HG03354 (cell line): Measurements from ENCODE around the gene KBTBD2.
A peak's percentile ranks its signal among the peaks of the same experiment; 100 is the strongest.
"Not testable (repeated sequence)": the region's sequence is repeated elsewhere in the genome, so short reads cannot be mapped to it uniquely, and the experiment has no call there.

Source experiments
- ATAC-seq: cut with Tn5 transposase; IDR thresholded peaks from one replicate; pipeline ENCODE4 v1.9.1; 2021; ENCODE audit warnings: mild to moderate bottlenecking; ENCODE audit not compliant: unreplicated experiment, poor library complexity, severe bottlenecking

The KBTBD2 gene

DNA sequence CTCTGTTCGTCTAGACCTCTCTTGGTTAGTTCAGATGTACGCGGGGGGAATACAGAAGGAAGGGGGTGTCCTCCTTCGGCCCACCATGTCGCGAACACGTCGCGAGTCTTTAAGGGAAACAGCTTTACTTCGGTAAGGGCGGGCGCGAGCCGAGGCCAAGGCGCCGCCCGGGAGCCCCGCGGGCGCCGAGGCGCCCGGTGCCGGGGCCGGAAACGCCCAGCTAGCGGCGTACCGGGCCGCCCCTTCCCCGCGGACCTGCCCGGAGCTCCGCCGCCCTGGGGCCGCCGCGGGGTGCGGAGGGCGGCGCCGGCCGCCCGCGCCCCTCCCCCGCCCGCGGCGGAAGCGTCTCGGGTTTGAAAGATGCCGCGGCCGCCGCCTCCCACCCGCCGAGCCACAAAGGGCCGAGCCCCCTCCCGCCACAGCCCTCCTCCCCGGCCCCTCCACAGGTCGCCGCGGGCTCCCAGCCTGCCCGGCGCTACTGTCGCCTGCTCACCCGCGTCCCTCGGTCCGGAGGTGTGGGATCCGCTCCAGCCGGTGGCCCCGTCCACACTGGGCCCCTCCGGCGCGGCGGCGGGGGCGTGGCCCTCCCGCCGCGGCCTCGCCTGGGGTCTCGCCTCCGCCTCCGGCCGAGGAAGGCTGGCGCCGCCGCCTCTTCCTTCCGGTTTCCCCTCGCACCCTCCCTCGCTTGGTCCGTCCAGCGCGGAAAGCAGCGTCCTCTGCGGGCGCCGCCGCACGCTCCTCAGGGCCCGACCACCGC, at the start of gene KBTBD2:
TSS of gene KBTBD2 (minus strand) at position 718 of the 757 bp plus-strand sequence. CDS start 12,156 bp downstream, outside the sequence.
- ATAC-seq: peak; percentile 63

GRCh38 chr7:32941181-32941580, 49.6 kb upstream of the KBTBD2 start:
- ATAC-seq: no peak

GRCh38 chr7:32937344-32938174, 46.0 kb upstream of the KBTBD2 start:
- ATAC-seq: no peak

DNA sequence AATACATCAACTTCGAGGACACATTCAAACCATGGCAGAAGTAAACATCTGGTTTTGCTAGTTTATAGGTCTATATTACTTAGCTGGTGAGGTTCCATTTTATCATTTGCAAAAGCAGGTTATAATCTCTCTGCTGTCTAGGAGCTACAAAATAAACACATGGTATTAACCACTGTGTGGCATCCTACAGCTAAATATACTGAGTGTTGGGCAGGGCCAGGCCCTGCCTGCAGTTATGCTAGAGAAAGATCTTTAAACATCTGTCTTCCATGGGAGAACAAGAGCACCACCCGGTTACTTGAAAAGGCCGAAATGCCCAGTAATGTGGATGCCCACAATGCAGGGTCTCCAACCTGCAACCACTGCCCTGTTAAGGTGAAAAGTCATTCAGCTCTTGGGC, 45.1 kb upstream of the KBTBD2 start:
- ATAC-seq: no peak

DNA sequence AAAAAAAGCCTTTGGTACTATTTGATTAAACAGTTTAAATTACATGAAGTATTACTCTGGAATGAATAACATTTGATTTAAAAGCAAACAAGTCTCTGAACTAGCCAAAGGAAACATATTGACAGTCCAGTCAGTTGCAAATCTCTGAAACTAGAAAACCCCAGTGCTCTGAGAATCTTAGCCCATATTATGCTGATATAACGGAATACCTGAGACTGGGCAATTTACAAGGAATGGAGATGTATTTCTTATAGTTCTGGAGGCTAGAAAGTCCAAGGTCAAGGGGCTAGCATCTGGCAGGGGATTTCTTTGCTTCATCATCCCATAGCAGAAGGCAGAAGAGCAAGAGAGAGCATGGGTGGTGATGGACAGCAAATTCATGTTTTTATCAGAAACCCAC, 44.0 kb upstream of the KBTBD2 start:
- ATAC-seq: no peak

DNA sequence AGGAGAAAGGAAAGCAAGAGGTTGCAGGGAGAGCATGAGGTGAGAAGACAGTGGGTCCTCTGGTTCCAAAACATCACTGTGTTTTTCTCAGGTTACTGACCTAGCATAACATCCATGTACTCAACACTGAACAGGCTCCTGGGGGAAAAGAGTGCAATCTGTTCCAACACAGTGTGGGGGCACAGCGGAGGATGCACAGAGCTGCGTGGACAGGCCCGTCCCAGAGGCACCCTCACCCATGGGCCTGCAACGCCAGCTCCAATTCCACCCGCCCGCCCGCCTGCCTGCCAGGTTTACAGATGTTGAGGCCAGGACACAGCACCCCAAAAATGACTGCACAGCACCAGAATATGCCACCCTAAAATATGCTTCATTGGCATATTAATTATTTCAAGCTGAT, 38.8 kb upstream of the KBTBD2 start:
- no peak for ATAC-seq

GRCh38 chr7:32929430-32930143, 38.0 kb upstream of the KBTBD2 start:
- ATAC-seq: no peak

- ATAC-seq: no peak
Measured at GRCh38 chr7:32928785-32929298, 37.3 kb upstream of the KBTBD2 start.

DNA sequence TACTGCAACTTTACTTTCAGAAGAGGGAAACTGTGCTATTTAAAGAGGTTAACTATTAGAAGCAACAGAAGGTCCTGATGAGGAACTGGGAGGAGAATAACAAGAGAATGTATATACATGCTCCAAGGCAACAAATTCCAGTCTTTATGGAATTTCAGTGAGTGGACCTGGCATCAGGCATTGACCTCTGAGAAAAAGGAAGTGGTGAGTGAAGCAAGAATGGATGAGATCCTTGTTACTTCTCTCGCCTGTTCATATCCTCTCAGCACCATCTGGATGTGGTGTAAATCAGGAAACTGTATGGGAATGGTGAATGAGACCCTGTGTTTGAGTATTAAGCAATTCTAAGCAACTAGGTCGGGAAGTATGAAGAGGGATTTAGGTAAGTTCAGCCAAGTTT, 30.3 kb upstream of the KBTBD2 start:
- no peak for ATAC-seq

GRCh38 chr7:32916994-32917393, 25.4 kb upstream of the KBTBD2 start:
- ATAC-seq: not testable (repeated sequence)

DNA sequence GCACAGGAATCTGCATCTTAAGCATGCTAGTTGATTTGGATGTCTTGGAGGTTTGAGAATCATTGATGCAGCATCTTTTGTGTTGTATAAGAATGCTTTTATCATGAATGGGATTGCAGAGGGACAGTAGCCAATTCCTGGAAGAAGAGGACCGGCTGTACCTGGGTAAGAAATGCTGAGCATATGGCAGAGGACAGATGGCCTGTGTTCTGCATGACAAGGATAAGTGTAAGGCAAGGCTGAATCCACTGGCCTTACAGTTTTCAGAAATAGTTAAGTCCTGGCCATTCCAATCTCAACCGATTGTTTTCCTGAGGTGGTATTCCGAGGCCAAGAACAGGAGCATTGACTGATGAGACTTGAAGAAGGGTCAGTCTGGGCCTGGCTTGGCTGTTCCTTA, 24.4 kb upstream of the KBTBD2 start:
- ATAC-seq: no peak

GRCh38 chr7:32915041-32915536, 23.5 kb upstream of the KBTBD2 start:
- no peak for ATAC-seq

GRCh38 chr7:32914184-32914583, 22.6 kb upstream of the KBTBD2 start:
- no peak for ATAC-seq

DNA sequence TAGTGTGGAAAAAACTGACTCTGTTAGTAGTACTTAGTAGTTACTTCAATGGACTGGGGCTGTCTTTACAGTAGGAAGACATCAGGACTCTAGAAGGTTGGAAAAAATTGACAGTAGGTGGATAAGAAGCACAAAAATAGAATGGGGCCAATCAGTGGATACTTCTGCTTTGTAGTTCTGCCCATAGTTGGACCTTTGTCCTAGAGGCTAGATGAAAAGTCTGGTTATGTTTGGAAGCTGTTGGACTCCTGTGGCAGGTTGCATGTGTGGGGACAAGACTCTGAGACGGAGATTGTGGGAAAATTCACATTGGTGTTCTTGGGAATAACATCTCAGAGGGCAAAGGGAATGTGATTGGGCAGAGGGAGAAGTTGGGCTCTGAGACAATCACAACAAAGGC, 18.6 kb upstream of the KBTBD2 start:
- no peak for ATAC-seq

GRCh38 chr7:32905175-32905662, 13.7 kb upstream of the KBTBD2 start:
- peak; percentile 82 for ATAC-seq

GRCh38 chr7:32901629-32902028, 10.1 kb upstream of the KBTBD2 start:
- no peak for ATAC-seq

DNA sequence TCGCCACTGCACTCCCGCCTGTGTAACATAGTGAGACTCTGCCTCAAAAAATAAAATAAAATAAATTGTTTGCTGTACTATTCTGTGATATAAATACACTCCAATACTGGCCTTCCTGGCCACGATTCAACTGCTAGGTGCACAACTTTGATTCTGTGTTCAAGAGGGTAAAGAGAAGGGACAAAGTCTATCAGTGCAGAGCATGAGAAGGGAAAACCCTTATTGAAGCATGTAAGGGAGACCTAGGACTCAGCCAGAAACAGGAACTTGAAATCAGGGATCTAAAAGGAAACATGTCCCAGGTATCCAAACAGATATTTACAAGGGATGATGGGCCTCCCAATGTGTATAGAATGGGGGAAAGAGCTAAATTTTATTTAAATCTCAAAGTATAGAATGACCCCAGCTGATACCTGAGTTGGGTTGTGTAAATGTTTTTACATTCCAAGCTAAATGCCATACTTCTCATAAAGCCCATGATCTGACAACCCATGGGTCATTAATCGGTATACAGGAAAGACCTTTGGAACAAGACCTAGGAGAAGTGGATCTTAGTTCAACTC, 9.0 kb upstream of the KBTBD2 start:
- no peak for ATAC-seq

DNA sequence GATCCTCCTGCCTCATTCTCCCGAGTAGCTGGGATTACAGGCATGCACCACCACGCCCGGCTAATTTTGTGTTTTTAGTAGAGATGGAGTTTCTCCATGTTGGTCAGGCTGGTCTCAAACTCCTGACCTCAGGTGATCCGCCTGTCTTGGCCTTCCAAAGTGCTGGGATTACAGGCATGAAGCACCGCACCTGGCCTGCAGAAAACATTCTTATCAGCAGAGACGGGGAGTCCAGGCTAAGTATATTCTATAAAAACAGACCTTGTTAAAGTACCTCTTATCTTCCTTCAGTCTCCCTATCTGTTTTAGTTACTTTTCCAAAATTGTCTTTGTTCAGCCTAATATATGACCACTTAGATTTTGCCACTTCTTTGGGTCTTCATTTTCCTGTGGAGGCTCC, 5.8 kb upstream of the KBTBD2 start:
- not testable (repeated sequence) for ATAC-seq

DNA sequence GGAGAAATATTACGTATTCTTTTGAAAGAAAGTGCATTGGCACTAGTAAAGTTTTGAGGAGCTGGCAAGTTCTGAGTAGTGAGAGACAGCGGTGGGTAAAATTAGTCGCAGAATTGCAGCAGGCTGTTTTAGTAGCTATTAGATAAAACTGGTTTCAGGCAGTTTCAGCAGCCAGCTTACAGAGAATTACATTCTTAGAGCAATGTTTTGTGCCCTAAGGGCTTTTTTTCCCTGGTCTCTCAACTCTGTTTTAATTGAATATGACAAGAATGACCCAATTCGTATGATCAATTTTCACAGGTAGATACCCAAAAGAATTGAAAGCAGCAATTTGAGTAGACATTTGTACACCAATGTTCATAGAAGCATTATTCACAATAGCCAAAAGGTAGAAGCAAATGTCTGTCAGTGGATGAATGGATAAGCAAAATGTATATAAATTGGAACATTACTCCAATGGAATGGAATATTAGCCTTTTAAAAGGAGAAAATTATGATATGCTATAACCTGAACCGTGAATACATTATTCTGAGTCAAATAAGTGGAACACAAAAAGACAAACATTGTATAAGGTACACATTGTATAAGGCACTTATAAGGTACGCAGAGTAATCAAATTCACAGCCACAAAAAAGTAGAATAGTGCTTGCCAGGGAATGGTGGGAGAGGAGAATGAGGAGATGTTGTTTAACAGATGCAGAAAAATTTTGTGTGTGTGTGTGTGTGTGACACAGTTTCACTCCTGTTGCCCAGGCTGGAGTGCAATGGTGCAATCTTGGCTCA, 5.2 kb upstream of the KBTBD2 start:
- no peak for ATAC-seq
